Ishikawa (cell line): ENCODE results near the gene ROR1.
A peak's percentile ranks its signal among the peaks of the same experiment; 100 is the strongest.

ENCODE experiments used
- CEBPB ChIP-seq: IDR thresholded peaks from 2 replicates; pipeline ENCODE4 v1.6.1; 2012
- CREB1 ChIP-seq: IDR thresholded peaks from 2 replicates; pipeline ENCODE4 v1.6.1; 2012; ENCODE audit warnings: low read depth
- EGR1 ChIP-seq: IDR thresholded peaks from 2 replicates; pipeline ENCODE4 v1.6.1; 2012
- EP300 ChIP-seq: IDR thresholded peaks from 2 replicates; pipeline ENCODE4 v1.6.1; 2012; ENCODE audit warnings: borderline replicate concordance
- FOXM1 ChIP-seq: IDR thresholded peaks from 2 replicates; pipeline ENCODE4 v1.6.1; 2012; ENCODE audit warnings: low read depth, borderline replicate concordance
- NFIC ChIP-seq: IDR thresholded peaks from 2 replicates; pipeline ENCODE4 v1.6.1; 2012
- RAD21 ChIP-seq: IDR thresholded peaks from 2 replicates; pipeline ENCODE4 v1.6.1; 2012; ENCODE audit warnings: low read depth
- TAF1 ChIP-seq: IDR thresholded peaks from 2 replicates; pipeline ENCODE4 v1.6.1; 2012; ENCODE audit warnings: low read depth, mild to moderate bottlenecking
- TCF12 ChIP-seq: IDR thresholded peaks from 2 replicates; pipeline ENCODE4 v1.6.1; 2012; ENCODE audit warnings: low read depth
- TEAD4 ChIP-seq: IDR thresholded peaks from 2 replicates; pipeline ENCODE4 v1.6.1; 2012
- YY1 ChIP-seq: IDR thresholded peaks from 2 replicates; pipeline ENCODE4 v1.6.1; 2012; ENCODE audit warnings: low read depth
- ZBTB7A ChIP-seq: IDR thresholded peaks from 2 replicates; pipeline ENCODE4 v1.6.1; 2012; ENCODE audit warnings: low read depth
- TF ChIP-seq, protein P1 (sequence below): IDR thresholded peaks from 2 replicates; pipeline ENCODE4 v1.6.1; 2012
- TF ChIP-seq, protein P2 (sequence below): IDR thresholded peaks from 2 replicates; pipeline ENCODE4 v1.6.1; 2012; ENCODE audit warnings: low read depth, mild to moderate bottlenecking
- TF ChIP-seq, protein P3 (sequence below): IDR thresholded peaks from 2 replicates; pipeline ENCODE4 v1.6.1; 2012

The ROR1 gene

DNA sequence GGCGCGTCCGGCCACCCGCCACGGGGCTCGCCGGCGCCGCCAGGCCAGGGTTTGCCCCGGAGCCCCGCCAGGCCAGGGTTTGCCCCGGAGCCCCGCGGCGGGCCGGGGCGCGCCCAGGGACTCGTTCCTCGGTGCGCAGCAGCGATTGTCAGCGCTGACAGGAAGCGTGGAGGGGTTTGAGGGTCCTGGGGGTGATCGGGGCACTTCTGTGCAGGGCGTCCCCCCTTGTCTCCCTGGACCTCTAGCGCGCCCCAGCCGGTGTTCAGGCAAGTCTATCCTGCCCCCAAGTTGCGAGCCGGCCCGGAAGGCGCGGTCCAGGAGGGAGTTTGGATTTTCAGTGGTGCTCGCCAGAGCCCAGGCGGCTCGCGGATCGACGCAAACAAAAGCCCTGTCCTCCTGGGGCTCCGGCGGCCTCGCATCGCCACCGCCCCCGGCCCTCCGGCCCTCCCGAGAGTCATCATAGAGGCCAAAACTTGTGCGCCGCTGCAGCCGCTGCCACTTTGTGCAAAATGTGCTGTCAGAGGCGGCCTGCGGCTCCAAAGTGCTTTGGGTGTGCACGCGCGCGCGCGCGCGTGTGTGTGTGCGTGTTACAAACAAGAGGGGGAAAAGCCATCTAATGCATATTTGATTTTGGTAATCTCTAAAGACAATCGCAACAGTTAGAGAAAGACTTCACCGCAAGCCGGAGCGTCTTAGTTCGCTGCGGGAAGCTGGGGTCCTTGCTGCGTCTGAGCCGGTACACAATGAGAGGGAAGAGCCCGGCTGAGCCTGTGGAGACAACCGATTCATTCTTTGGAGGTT is 1.0 kb downstream of the ROR1 start:
- TF ChIP-seq TAF1: 0 out of 2 replicates have a peak, but pooled peaks have one; percentile 13
- TF ChIP-seq CREB1: no peak
- TF ChIP-seq ZBTB7A: 0 out of 2 replicates have a peak, but pooled peaks have one; percentile 47

DNA sequence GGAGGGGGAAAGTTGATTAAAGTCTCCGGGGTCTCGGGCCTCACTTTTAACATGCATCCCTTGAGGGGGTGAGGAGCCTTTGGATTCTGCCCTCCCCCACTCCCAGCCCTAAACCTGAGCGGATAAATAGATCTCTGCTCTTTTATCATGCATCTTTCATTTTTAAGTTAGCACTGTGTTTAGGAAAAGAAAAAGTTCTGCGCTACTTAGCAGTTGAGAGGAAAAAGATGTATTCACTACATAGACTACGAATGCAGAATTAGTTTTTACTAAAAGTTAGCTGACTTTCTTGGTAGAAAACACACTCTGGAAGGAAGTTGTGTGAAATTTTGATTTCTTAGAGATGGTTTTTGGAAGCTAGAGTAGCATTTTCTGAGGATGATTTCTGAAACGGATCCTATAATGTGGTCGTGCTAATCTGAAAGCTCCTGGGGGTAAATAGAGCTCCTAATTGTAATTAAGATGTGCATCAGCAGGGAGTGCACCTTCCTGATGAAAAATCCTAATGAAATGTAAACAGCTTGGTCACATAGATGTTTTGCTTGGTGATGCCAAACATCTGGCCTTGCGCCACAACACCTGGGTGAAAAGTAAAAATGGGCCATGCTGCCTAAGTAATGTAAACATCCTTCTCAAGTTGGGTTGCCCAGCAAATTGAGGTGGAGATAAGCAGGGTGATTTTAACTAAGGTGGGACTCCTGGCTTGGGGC is 1.8 kb downstream of the ROR1 start:
- TF ChIP-seq TAF1 (no peak), EP300 (no peak), ZBTB7A (no peak), RAD21 (no peak), CREB1 (no peak), EGR1 (no peak), TEAD4 (no peak), TCF12 (no peak)
- TF ChIP-seq, protein P1, sequence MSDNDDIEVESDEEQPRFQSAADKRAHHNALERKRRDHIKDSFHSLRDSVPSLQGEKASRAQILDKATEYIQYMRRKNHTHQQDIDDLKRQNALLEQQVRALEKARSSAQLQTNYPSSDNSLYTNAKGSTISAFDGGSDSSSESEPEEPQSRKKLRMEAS: no peak

DNA sequence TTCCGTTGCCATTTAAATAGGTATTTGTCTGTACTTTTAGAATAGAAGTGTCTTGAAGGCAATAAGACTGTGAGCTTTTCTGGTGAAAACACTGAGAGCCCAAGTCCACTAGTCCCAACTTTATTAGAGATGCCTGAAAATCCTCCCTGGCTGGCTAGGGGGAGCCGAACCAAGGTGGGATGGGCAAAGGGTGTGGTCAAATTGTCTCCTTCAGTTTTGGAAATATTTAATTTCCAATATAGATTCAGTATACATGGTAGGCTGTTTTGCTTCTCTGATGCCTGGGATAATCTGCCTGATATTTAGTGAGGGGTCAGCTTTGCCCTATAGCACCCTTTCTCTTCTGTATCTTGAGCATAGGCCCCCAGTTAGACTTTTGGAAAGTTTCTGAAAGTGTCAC is 3.5 kb downstream of the ROR1 start:
- no peak for TF ChIP-seq NFIC
- TF ChIP-seq RAD21: 0 out of 2 replicates have a peak, but pooled peaks have one; percentile 3

DNA sequence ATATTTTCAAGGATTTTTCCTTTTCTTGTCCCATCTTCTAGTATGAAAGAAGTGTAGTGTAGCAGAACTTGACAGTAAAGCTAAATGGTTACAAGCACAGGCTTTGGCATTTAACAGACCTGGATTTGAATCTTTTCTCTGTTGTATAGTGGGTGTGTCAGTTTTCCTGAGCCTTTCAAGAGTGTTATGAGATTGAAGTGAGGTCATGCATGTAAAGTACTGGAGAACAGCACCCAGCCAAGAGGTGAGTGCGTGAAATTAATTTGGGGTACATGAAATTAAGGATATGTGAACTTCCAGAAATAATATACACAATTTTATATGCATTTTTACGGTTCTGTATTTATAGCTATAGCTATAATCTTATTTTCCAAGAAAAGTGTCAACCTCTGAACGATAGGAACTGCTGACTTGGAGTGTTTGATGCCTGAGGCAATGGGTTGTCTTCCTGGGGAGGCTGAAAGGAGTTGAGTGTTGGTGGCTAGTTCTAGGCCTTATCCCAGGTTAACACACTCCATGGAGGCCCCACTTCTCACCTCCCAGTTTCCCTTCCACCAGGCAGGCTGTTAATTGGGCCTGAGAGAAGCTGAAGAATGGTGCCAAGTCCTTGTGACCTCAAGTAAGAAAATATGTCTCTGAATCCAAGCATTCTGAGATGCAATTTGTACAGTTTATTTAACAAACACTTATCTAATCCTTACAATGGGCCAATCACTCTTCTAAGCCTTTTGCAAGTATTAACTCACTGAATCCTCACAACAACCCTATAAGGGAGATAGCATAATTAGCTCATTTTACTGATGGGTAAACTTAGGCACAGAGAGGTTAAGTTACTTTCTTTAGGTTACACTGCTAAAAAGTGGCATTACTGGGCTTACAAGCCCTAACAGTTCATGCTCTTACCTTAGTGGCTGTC is 4.4 kb downstream of the ROR1 start:
- TF ChIP-seq ZBTB7A (no peak), EGR1 (no peak), RAD21 (no peak), CREB1 (no peak)
- TF ChIP-seq, protein P2, sequence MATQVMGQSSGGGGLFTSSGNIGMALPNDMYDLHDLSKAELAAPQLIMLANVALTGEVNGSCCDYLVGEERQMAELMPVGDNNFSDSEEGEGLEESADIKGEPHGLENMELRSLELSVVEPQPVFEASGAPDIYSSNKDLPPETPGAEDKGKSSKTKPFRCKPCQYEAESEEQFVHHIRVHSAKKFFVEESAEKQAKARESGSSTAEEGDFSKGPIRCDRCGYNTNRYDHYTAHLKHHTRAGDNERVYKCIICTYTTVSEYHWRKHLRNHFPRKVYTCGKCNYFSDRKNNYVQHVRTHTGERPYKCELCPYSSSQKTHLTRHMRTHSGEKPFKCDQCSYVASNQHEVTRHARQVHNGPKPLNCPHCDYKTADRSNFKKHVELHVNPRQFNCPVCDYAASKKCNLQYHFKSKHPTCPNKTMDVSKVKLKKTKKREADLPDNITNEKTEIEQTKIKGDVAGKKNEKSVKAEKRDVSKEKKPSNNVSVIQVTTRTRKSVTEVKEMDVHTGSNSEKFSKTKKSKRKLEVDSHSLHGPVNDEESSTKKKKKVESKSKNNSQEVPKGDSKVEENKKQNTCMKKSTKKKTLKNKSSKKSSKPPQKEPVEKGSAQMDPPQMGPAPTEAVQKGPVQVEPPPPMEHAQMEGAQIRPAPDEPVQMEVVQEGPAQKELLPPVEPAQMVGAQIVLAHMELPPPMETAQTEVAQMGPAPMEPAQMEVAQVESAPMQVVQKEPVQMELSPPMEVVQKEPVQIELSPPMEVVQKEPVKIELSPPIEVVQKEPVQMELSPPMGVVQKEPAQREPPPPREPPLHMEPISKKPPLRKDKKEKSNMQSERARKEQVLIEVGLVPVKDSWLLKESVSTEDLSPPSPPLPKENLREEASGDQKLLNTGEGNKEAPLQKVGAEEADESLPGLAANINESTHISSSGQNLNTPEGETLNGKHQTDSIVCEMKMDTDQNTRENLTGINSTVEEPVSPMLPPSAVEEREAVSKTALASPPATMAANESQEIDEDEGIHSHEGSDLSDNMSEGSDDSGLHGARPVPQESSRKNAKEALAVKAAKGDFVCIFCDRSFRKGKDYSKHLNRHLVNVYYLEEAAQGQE: no peak

DNA sequence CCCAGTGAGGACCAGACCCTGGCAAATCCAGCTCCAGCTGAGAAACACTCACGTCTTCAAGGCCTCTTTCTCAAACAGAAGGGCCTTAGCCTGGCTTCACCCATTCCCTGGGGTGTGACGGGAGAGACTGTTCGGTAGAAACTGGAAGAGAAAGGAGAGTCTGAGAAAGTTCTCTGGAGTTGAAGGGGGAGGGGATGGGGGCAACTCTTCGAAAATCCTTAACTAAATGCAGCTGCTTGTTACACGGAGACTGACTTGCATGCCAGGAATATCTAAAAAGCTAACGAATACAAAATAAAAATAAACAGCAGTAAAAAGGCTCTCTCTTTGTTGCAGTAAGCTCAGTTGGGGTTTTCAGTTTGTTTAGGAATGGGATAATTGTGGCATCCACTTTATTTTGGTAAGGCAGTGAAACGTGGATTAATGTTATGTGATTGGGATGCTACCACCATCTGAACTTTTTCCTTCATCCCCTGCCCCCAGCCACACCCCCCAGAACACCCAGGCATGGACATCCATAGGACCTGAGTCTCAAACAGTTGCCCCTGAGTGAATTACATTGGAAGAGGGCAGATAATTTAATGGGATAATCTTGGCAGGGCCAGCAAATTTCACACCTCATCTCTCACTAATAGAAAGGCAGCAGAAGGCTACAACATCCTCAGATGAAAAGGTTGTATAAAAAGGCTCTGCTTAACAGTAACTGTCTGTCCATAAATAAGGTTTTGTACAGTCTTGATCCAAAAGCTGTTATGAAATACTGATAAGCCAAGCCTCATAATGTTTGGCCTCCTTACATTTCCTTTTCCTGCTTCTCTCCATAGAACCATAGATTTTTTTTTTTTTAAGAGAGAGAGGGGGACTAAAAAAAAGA is 5.8 kb downstream of the ROR1 start:
- TF ChIP-seq, protein P1: no peak
- TF ChIP-seq YY1: no peak
- no peak for TF ChIP-seq CREB1
- no peak for TF ChIP-seq ZBTB7A
- TF ChIP-seq FOXM1: no peak

DNA sequence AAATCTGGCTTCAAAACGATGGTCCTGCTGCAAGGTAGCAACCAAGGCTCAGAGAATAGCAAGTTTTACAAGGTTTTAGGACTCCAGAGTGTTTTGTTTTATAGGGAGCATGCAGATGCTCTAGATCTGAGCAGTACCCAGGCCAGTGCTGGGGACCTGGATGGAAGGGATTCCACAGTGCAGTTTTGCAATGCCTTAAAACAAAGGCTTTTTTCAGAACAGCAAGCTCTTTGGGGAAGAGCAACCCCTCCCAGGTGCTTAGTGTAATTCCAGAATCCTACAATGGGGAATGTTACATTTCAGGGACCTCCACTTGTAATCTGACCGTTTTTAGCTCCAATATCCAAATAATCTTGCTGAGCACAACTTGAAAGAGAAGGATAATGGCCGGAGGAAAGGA is 6.7 kb downstream of the ROR1 start:
- TF ChIP-seq EP300 (no peak), RAD21 (no peak), TAF1 (no peak), YY1 (no peak), TEAD4 (no peak)
- TF ChIP-seq, protein P1: no peak

DNA sequence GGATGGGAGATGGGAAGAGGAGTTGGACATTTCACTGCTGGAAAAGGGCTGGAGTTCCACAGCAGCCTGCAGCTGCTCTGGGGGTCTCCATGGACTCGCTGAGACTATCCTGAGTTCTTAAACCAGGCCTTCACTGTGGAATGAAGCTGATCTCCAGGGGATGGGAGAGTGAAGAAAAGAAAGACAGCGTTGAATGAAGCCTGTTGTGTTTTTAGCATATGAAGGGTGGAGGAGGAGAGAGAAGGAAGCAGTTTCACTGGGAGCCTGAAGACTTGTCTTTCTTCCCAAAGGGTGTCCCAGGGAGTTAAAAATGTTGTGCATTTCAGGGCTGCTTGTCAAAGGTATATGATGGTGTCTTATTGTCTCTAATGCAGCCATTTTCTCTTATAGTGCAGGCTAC is 9.2 kb downstream of the ROR1 start:
- TF ChIP-seq EGR1 (no peak), TEAD4 (no peak), FOXM1 (no peak), CREB1 (no peak), YY1 (no peak), EP300 (no peak), TCF12 (no peak), TAF1 (no peak), RAD21 (no peak), NFIC (no peak), CEBPB (no peak), ZBTB7A (no peak)
- TF ChIP-seq, protein P2: no peak
- TF ChIP-seq, protein P1: no peak
- TF ChIP-seq, protein P3, sequence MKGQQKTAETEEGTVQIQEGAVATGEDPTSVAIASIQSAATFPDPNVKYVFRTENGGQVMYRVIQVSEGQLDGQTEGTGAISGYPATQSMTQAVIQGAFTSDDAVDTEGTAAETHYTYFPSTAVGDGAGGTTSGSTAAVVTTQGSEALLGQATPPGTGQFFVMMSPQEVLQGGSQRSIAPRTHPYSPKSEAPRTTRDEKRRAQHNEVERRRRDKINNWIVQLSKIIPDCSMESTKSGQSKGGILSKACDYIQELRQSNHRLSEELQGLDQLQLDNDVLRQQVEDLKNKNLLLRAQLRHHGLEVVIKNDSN: no peak
